ENCODE measurements around the gene HOXC5. TPM values are rescaled to one million over a fixed set of nuclear protein-coding genes. Genes with fewer than 3 reads are reported as not detected.

The HOXC5 gene
- total and polyA plus RNA-seq, 12 donors = 0.01 TPM; not detected in 11

DNA sequence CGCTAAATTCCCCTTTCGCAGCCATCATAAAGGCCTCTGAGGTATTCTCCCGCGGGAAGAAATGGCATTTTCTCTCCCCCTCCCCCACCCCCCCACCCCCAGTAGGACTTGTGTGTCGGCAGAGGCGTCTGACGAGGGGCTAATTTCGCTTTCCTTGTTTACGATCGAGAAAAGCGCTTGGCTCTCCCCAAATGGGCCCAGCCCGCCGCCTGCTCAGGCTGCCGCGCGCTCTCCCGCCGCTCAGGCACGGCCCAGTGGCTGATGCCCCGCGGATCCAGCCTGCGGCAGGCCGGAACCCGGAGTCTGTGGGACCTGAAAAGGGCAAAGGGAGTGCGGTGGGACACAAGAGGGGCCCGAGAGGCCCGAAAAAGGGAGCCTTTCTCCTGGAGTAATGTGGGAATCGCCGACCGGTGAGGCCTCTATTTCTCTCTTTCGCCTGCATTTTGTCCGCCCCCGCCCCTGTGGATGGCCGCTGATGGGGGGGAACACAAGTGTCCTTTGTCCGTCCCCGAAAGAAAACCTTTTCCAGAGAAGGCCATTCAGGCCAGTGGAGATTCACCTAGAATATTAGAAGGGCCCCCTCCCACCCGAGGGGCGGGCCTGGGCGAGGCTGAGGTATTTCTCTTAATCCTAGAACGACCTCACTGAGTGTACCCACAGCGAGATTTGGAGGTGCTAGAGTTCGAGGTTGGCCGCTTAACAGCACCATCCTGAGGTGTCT lies 13.6 kb upstream of the HOXC5 start:
- H3K27ac ChIP-seq = peak overlapping the region in 8 of 10 donors; percentile 40 to 76 (median 70)
- no peaks in the 10 kb centered on the region for H3K36me3 ChIP-seq
- H3K27me3 ChIP-seq = peaks cover 19 to 100% (median 97%) of the 10 kb centered on the region in 7 donors
- no peak for DNase-seq
- TF ChIP-seq, protein P1, sequence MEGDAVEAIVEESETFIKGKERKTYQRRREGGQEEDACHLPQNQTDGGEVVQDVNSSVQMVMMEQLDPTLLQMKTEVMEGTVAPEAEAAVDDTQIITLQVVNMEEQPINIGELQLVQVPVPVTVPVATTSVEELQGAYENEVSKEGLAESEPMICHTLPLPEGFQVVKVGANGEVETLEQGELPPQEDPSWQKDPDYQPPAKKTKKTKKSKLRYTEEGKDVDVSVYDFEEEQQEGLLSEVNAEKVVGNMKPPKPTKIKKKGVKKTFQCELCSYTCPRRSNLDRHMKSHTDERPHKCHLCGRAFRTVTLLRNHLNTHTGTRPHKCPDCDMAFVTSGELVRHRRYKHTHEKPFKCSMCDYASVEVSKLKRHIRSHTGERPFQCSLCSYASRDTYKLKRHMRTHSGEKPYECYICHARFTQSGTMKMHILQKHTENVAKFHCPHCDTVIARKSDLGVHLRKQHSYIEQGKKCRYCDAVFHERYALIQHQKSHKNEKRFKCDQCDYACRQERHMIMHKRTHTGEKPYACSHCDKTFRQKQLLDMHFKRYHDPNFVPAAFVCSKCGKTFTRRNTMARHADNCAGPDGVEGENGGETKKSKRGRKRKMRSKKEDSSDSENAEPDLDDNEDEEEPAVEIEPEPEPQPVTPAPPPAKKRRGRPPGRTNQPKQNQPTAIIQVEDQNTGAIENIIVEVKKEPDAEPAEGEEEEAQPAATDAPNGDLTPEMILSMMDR (IDR thresholded peaks at IDR 0.05) = no peak
- H3K4me1 ChIP-seq = peaks cover 5 to 41% (median 30%) of the 10 kb centered on the region in 9 donors
- no peak overlapping the region for H3K4me3 ChIP-seq
- H3K9me3 ChIP-seq = no peaks in the 10 kb centered on the region
- intact Hi-C loops (cut with DNase I) = loop anchor here in 1 of 10 donors (10.0 kb wide), 1 partner anchor 336 kb away; no protein-coding TSS in a partner anchor
- no peak for ATAC-seq
- 41 to 52% methylated on average over 43 of the region's 43 CpGs for WGBS, 2 donors

DNA sequence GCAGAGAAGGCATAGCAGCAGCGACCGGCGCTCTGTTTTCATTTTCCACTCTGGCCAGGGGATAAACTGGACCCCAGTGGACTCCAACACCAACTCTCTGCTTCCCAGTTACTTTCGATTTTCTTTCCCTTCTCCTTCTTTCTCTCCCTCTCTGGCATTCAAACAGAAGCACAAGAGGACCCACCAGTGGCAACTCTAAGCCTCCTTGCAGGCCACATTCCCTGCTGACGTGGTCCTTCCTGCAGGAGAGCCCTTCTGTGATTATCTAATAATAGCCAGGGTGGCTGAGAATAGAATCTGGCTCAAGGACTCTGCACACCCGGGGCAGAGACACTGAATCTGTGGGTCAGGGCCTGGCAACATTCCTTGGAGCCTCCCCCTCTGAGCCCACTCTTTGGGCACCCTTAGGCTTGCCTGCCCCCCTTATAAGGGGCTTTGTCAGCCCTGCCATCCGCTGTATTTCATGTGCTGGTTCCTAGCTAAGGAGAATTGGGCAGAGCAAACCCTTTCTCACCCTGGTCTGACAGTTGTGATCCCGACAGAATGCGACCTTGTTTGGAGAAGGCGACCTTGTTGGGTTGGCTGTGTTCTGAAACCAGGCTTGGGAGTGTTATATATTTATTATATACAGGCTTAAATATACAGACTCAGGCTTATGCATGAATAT lies 12.8 kb upstream of the HOXC5 start:
- Histone ChIP-seq H3K27me3 (peaks cover 14 to 100% (median 97%) of the 10 kb centered on the region in 7 donors), H3K27ac (peak overlapping the region in 8 of 10 donors; percentile 40 to 76 (median 70)), H3K36me3 (no peaks in the 10 kb centered on the region), H3K4me1 (peaks cover 5 to 36% (median 29%) of the 10 kb centered on the region in 9 donors), H3K4me3 (no peak overlapping the region), H3K9me3 (no peaks in the 10 kb centered on the region)
- WGBS, 2 donors = 26 to 33% methylated on average over 10 of the region's 10 CpGs
- ATAC-seq (peak; percentile 46 to 90 (median 82)), DNase-seq (peak in 1 of 2 donors; percentile 42)
- intact Hi-C loops (cut with DNase I) = loop anchor here in 1 of 10 donors (10.0 kb wide), 1 partner anchor 335 kb away; no protein-coding TSS in a partner anchor
- TF ChIP-seq, protein P1 (IDR thresholded peaks at IDR 0.05) = no peak

DNA sequence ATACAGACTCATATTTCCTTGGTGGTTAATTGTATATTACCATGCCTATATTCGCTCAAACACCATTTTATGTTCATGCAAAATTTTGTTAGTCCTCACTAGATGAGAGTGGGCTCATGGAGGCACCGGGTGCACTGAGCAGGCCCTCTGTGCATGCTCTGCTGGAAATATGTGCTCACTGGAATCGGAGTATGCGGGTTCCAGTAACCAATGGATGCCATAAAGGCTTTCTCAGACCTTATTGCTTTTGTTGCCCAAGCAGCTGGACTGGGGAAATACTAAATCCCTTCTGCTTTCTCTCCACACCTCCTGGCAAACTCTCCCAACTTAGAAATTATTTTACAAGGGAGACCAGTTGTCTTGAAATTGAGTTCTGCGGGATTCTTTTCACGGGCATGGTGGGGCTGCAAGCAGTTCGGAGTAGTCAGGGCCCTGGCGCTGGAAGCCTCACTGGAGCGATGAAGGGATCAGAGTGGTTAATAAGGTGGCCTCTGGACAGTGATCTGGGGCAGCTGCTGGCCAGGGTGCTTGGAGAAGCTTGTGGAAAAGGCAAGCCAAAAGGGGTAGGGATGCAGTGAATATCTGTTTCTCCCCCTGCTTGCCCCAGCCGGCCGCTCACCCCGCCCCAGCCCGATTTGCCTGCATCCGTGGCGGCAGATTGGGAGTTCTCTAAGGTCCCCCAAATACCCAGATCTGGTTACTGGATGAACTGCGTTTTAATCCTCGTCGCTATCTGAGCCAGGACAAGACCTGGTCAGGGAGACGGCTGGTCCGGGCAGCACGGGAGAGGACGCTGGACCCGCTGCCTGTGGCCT lies 12.1 kb upstream of the HOXC5 start:
- peak overlapping the region in 8 of 10 donors; percentile 40 to 76 (median 70) for H3K27ac ChIP-seq
- no peak overlapping the region for H3K4me3 ChIP-seq
- no peaks in the 10 kb centered on the region for H3K9me3 ChIP-seq
- WGBS, 2 donors = 57 to 60% methylated on average over 23 of the region's 23 CpGs
- H3K27me3 ChIP-seq = peaks cover 9 to 100% (median 97%) of the 10 kb centered on the region in 7 donors
- intact Hi-C loops (cut with DNase I) = no loop called here
- peaks cover 5 to 36% (median 29%) of the 10 kb centered on the region in 9 donors for H3K4me1 ChIP-seq
- DNase-seq (no peak), ATAC-seq (no peak)
- TF ChIP-seq, protein P1 (IDR thresholded peaks at IDR 0.05) = no peak
- H3K36me3 ChIP-seq = no peaks in the 10 kb centered on the region
